ENCODE results near the gene MAD1L1. TPM values are rescaled to one million over a fixed set of nuclear protein-coding genes. Genes with fewer than 3 reads are reported as not detected.

The MAD1L1 gene
- total and polyA plus RNA-seq, 3 donors from 2014 or later: 63.1 to 149 (median 94.6) TPM

GRCh38 chr7:2198206-2198605 lies 34.5 kb downstream of the MAD1L1 start:
- 95 to 98% methylated on average over 12 to 15 of the region's 15 CpGs for WGBS, 2 donors
- H3K27ac ChIP-seq: no peak overlapping the region
- H3K9me3 ChIP-seq: no peaks in the 10 kb centered on the region
- H3K27me3 ChIP-seq: no peaks in the 10 kb centered on the region
- TF ChIP-seq, protein P1, sequence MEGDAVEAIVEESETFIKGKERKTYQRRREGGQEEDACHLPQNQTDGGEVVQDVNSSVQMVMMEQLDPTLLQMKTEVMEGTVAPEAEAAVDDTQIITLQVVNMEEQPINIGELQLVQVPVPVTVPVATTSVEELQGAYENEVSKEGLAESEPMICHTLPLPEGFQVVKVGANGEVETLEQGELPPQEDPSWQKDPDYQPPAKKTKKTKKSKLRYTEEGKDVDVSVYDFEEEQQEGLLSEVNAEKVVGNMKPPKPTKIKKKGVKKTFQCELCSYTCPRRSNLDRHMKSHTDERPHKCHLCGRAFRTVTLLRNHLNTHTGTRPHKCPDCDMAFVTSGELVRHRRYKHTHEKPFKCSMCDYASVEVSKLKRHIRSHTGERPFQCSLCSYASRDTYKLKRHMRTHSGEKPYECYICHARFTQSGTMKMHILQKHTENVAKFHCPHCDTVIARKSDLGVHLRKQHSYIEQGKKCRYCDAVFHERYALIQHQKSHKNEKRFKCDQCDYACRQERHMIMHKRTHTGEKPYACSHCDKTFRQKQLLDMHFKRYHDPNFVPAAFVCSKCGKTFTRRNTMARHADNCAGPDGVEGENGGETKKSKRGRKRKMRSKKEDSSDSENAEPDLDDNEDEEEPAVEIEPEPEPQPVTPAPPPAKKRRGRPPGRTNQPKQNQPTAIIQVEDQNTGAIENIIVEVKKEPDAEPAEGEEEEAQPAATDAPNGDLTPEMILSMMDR (IDR thresholded peaks at IDR 0.05): no peak
- TF ChIP-seq POLR2A (IDR thresholded peaks at IDR 0.05): no peak
- no peaks in the 10 kb centered on the region for H3K36me3 ChIP-seq (ENCODE audit: low read depth, missing control alignments)
- no peak overlapping the region for H3K4me3 ChIP-seq
- H3K4me1 ChIP-seq: no peaks in the 10 kb centered on the region
- no peak for DNase-seq
- intact Hi-C loops (cut with DNase I; ENCODE audit: low total_unique reads): no loop called here

GRCh38 chr7:2197436-2198155 lies 35.1 kb downstream of the MAD1L1 start:
- H3K9me3 ChIP-seq: no peaks in the 10 kb centered on the region
- no peaks in the 10 kb centered on the region for H3K4me1 ChIP-seq
- H3K4me3 ChIP-seq: no peak overlapping the region
- WGBS, 2 donors: 91% methylated on average over 19 to 21 of the region's 21 CpGs
- no peaks in the 10 kb centered on the region for H3K36me3 ChIP-seq (ENCODE audit: low read depth, missing control alignments)
- TF ChIP-seq, protein P1 (IDR thresholded peaks at IDR 0.05): no peak
- TF ChIP-seq POLR2A (IDR thresholded peaks at IDR 0.05): no peak
- H3K27ac ChIP-seq: no peak overlapping the region
- intact Hi-C loops (cut with DNase I; ENCODE audit: low total_unique reads): no loop called here
- no peaks in the 10 kb centered on the region for H3K27me3 ChIP-seq
- no peak for DNase-seq

DNA sequence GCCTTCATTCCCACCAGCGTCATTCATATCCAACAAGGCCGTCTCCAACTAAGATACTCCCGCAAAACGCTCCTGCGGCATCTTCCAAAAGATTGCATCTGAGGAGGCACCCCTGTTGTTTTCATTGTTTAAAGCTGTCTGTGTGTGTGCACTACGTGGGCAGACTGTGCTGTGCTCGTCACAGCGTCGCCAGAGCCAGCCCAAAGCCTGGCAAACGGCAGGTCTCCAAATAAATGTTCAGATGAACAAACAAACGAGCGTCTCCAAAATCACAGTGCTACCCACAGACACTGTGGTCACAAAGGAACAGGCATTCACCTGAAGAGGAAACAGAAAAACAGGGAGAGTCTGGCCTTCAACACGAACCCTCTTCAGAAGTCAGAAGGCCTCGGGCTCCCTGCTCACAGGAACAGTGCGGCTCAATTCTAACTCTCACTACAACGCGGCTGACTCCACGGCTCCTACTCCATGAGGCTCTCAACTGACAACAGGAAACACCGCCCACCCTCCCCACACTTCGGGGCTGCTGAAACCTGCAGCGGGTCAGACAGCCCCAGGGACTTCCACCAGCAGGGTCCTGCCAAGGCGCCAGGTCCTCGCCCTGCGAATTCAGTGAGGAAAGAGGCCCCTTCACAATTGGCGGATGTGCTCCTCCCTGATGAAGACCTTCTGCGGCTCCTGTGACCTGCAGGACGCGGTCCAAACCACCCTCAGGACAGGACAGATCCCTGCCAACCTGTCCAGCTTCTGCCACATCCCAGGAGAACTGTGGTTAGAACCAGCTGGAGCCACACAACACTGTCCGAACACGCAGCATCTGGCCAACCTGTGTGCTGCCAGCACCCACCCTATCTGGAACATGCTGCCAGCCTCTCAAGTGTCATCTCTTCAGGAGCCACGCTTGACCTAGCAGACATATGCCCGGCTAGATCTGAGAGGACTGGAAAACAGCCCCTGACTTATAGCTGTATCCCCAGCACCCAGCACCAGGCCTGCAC lies 36.1 kb downstream of the MAD1L1 start:
- H3K27ac ChIP-seq: no peak overlapping the region
- no peaks in the 10 kb centered on the region for H3K27me3 ChIP-seq
- TF ChIP-seq, protein P1 (IDR thresholded peaks at IDR 0.05): no peak
- no peaks in the 10 kb centered on the region for H3K9me3 ChIP-seq
- H3K4me3 ChIP-seq: no peak overlapping the region
- no peak for DNase-seq
- intact Hi-C loops (cut with DNase I; ENCODE audit: low total_unique reads): no loop called here
- no peaks in the 10 kb centered on the region for H3K36me3 ChIP-seq (ENCODE audit: low read depth, missing control alignments)
- no peaks in the 10 kb centered on the region for H3K4me1 ChIP-seq
- WGBS, 2 donors: 90 to 93% methylated on average over 24 to 32 of the region's 32 CpGs

GRCh38 chr7:2195400-2196246 lies 37.1 kb downstream of the MAD1L1 start:
- 82 to 84% methylated on average over 11 to 12 of the region's 13 CpGs for WGBS, 2 donors
- intact Hi-C loops (cut with DNase I; ENCODE audit: low total_unique reads): no loop called here
- Histone ChIP-seq H3K4me1 (no peaks in the 10 kb centered on the region), H3K36me3 (ENCODE audit: low read depth, missing control alignments) (no peaks in the 10 kb centered on the region), H3K27me3 (no peaks in the 10 kb centered on the region), H3K4me3 (no peak overlapping the region), H3K27ac (no peak overlapping the region), H3K9me3 (no peaks in the 10 kb centered on the region)
- TF ChIP-seq, protein P1 (IDR thresholded peaks at IDR 0.05): no peak
- no peak for TF ChIP-seq POLR2A (IDR thresholded peaks at IDR 0.05)
- no peak for DNase-seq
